GM23338 (cell line): Measurements from ENCODE around the gene TGFBR1. TPM values are rescaled to one million over a fixed set of nuclear protein-coding genes. Genes with fewer than 3 reads are reported as not detected.

Experiments used
- ATAC-seq: fragments of 200-7000 bp; cut with Tn5 transposase; 3 replicates; pipeline ENCODE4 v1.9.1; 2020
- DNase-seq: peaks from one replicate; pipeline ENCODE4 v3.0.0-alpha.2; 2015; ENCODE audit warnings: low spot score
- H2AFZ ChIP-seq: fragments of 200-600 bp; sonication (generic); 2 replicates; pipeline ENCODE4 v1.8.0; 2016; ENCODE audit warnings: antibody characterized with exemption, mild to moderate bottlenecking, moderate library complexity
- H3F3A ChIP-seq: fragments of 200-600 bp; sonication (generic); replicated peaks from 2 replicates; pipeline ENCODE4 v1.8.0; 2017; ENCODE audit warnings: antibody characterized with exemption, mixed run types, low read depth
- H3K27ac ChIP-seq: fragments of 200-600 bp; sonication (generic); 2 replicates; pipeline ENCODE4 v1.6.1; 2016; ENCODE audit warnings: low read depth
- H3K27me3 ChIP-seq: fragments of 200-600 bp; sonication (generic); 2 replicates; pipeline ENCODE4 v1.8.0; 2016; ENCODE audit warnings: mild to moderate bottlenecking, mixed run types, moderate library complexity; ENCODE audit not compliant: insufficient read depth
- H3K36me3 ChIP-seq: fragments of 200-600 bp; sonication (generic); 2 replicates; pipeline ENCODE4 v1.8.0; 2016; ENCODE audit warnings: mild to moderate bottlenecking; ENCODE audit not compliant: insufficient read depth
- H3K4me1 ChIP-seq: fragments of 200-600 bp; sonication (generic); 2 replicates; pipeline ENCODE4 v1.8.0; 2016; ENCODE audit warnings: mild to moderate bottlenecking, moderate library complexity; ENCODE audit not compliant: insufficient read depth
- H3K4me2 ChIP-seq: fragments of 200-600 bp; sonication (generic); 2 replicates; pipeline ENCODE4 v1.7.1; 2017; ENCODE audit warnings: mixed run types
- H3K4me3 ChIP-seq: fragments of 200-600 bp; sonication (generic); 2 replicates; pipeline ENCODE4 v1.6.1; 2016; ENCODE audit warnings: mixed run types
- H3K79me2 ChIP-seq: fragments of 200-600 bp; sonication (generic); replicated peaks from 2 replicates; pipeline ENCODE4 v1.8.0; 2017; ENCODE audit warnings: mild to moderate bottlenecking; ENCODE audit not compliant: insufficient read depth
- H3K9me2 ChIP-seq: fragments of 200-600 bp; sonication (generic); 2 replicates; pipeline ENCODE4 v1.8.0; 2017; ENCODE audit not compliant: insufficient read depth
- H4K20me1 ChIP-seq: fragments of 200-600 bp; sonication (generic); replicated peaks from 2 replicates; pipeline ENCODE4 v1.8.0; 2017; ENCODE audit warnings: mild to moderate bottlenecking; ENCODE audit not compliant: insufficient read depth
- H3K27ac Mint-ChIP-seq: 2 replicates; pipeline ENCODE4 v1.8.0; 2020; ENCODE audit warnings: inconsistent platforms, mild to moderate bottlenecking, moderate library complexity, mixed read lengths
- H3K27me3 Mint-ChIP-seq: 3 replicates; pipeline ENCODE4 v1.8.0; 2022; ENCODE audit warnings: low read depth, mild to moderate bottlenecking, moderate library complexity, mixed read lengths, inconsistent platforms; ENCODE audit not compliant: insufficient read depth, poor library complexity
- H3K36me3 Mint-ChIP-seq: 3 replicates; pipeline ENCODE4 v1.8.0; 2021; ENCODE audit warnings: low read depth, mild to moderate bottlenecking, inconsistent platforms, moderate library complexity, mixed read lengths
- H3K4me1 Mint-ChIP-seq: 3 replicates; pipeline ENCODE4 v1.8.0; 2020; ENCODE audit warnings: mild to moderate bottlenecking, inconsistent platforms, mixed read lengths
- H3K4me3 Mint-ChIP-seq: 3 replicates; pipeline ENCODE4 v1.8.0; 2021; ENCODE audit warnings: moderate library complexity, mild to moderate bottlenecking, inconsistent platforms, mixed read lengths
- H3K9me3 Mint-ChIP-seq: 3 replicates; pipeline ENCODE4 v1.8.0; 2020; ENCODE audit warnings: moderate library complexity, mild to moderate bottlenecking, inconsistent platforms, mixed read lengths
- CREB1 ChIP-seq: fragments of 250-450 bp; sonication (Bioruptor Pico); IDR thresholded peaks from 2 replicates; pipeline ENCODE4 v1.5.0; 2020; ENCODE audit warnings: low read depth, mild to moderate bottlenecking, moderate library complexity
- CTCF ChIP-seq, 2 experiments: fragments of 200-600 bp in 1 of 2; sonication (generic) in 1 of 2; conservative IDR thresholded peaks; 2 replicates each; pipeline versions ENCODE4 v1.5.1 to v1.6.1; 2016 to 2017; ENCODE audit warnings: antibody characterized with exemption in 2 of 2, low read depth in 2 of 2, mild to moderate bottlenecking in 2 of 2, moderate library complexity in 1 of 2
- ETS1 ChIP-seq: IDR thresholded peaks from 2 replicates; pipeline ENCODE4 v1.6.1; 2016; ENCODE audit warnings: antibody characterized with exemption
- EZH2 ChIP-seq: fragments of 200-600 bp; sonication (generic); IDR thresholded peaks from one replicate; pipeline ENCODE4 v1.8.0; 2017; ENCODE audit warnings: antibody characterized with exemption, mild to moderate bottlenecking, low read depth; ENCODE audit not compliant: unreplicated experiment
- EZH2phosphoT487 ChIP-seq: fragments of 200-600 bp; sonication (generic); IDR thresholded peaks from one replicate; pipeline ENCODE4 v1.8.1; 2018; ENCODE audit warnings: antibody characterized with exemption; ENCODE audit not compliant: unreplicated experiment
- JUNB ChIP-seq: IDR thresholded peaks from one replicate; pipeline ENCODE4 v1.6.1; 2016; ENCODE audit warnings: antibody characterized with exemption; ENCODE audit not compliant: unreplicated experiment
- NANOG ChIP-seq: IDR thresholded peaks from 2 replicates; pipeline ENCODE4 v1.6.1; 2016; ENCODE audit warnings: antibody characterized with exemption, borderline replicate concordance
- POLR2AphosphoS5 ChIP-seq: IDR thresholded peaks from 2 replicates; pipeline ENCODE4 v1.6.1; 2016; ENCODE audit warnings: antibody characterized with exemption, low read depth
- REST ChIP-seq: IDR thresholded peaks from one replicate; pipeline ENCODE4 v1.6.1; 2018; ENCODE audit warnings: antibody characterized with exemption; ENCODE audit not compliant: unreplicated experiment
- STAT1 ChIP-seq: IDR thresholded peaks from one replicate; pipeline ENCODE4 v1.6.1; 2016; ENCODE audit warnings: antibody characterized with exemption; ENCODE audit not compliant: unreplicated experiment
- ZNF114 ChIP-seq: fragments of 250-450 bp; sonication (Bioruptor Pico); IDR thresholded peaks from 2 replicates; pipeline ENCODE4 v1.5.0; 2020; ENCODE audit warnings: mild to moderate bottlenecking, moderate library complexity
- ZNF331 ChIP-seq: fragments of 250-450 bp; sonication (Bioruptor Pico); IDR thresholded peaks from 2 replicates; pipeline ENCODE4 v1.5.0; 2020; ENCODE audit warnings: low read depth, mild to moderate bottlenecking, moderate library complexity
- ZNF462 ChIP-seq: fragments of 250-450 bp; sonication (Bioruptor Pico); IDR thresholded peaks from 2 replicates; pipeline ENCODE4 v1.5.0; 2020; ENCODE audit warnings: mild to moderate bottlenecking, moderate library complexity
- polyA plus RNA-seq: library from polyadenylated mRNA; unstranded; fragments of >200 nt; fragmentation: Nextera tagmentation; extraction: Ambion mirVana; gene quantifications from 2 replicates; pipeline ENCODE4 v1.2.1, GENCODE V29; 2016
- total RNA-seq: library from RNA; depleted of rRNA; stranded (reverse); fragments of >200 nt; shearing (Covaris generic); gene quantifications from 2 replicates; pipeline ENCODE4 v1.2.3, GENCODE V29; 2014

Gene TGFBR1
- total and polyA plus RNA-seq, 2 experiments from 2014 or later, result 9.3 to 40.2 TPM

GRCh38 chr9:99150451-99151171, 45.7 kb downstream of the TGFBR1 start:
- Histone ChIP-seq H4K20me1 (no peaks in the 10 kb centered on the region), H2AFZ (no peak overlapping the region), H3K4me2 (no peak overlapping the region), H3K4me1 (peaks cover 20% of the 10 kb centered on the region), H3K27ac (no peak overlapping the region), H3K36me3 (peaks cover 9% of the 10 kb centered on the region; the same call in 1 of the 2 replicates), H3K79me2 (no peaks in the 10 kb centered on the region), H3K4me3 (no peak overlapping the region), H3K9me2 (no peaks in the 10 kb centered on the region), H3F3A (no peaks in the 10 kb centered on the region), H3K27me3 (no peaks in the 10 kb centered on the region)
- H3K36me3 Mint-ChIP-seq, result peaks cover 30% of the 10 kb centered on the region
- peaks cover 6% of the 10 kb centered on the region for H3K4me1 Mint-ChIP-seq
- ATAC-seq (no peak), DNase-seq (no peak)
- peaks cover 2% of the 10 kb centered on the region for H3K27me3 Mint-ChIP-seq
- H3K27ac Mint-ChIP-seq, result no peak overlapping the region
- no peak overlapping the region for H3K4me3 Mint-ChIP-seq
- no peak for TF ChIP-seq JUNB
- no peak for TF ChIP-seq STAT1
- TF ChIP-seq REST, result no peak
- no peak for TF ChIP-seq ZNF114 (CRISPR knock-in tag)
- no peak for TF ChIP-seq EZH2
- no peak for TF ChIP-seq EZH2phosphoT487
- TF ChIP-seq CREB1 (CRISPR knock-in tag), result no peak
- TF ChIP-seq ZNF331 (CRISPR knock-in tag), result no peak
- no peak for TF ChIP-seq ZNF462 (CRISPR knock-in tag)
- TF ChIP-seq NANOG, result no peak
- no peak for TF ChIP-seq POLR2AphosphoS5
- TF ChIP-seq ETS1, result no peak
- TF ChIP-seq CTCF (conservative IDR thresholded peaks at IDR 0.05; ENCODE audit: low read depth in 2 of 2), result no peak
- no peaks in the 10 kb centered on the region for H3K9me3 Mint-ChIP-seq
